ENCODE results near the gene FAAP24.
"Not testable (repeated sequence)": the region's sequence is repeated elsewhere in the genome, so short reads cannot be mapped to it uniquely, and the experiment has no call there.

The FAAP24 gene

DNA sequence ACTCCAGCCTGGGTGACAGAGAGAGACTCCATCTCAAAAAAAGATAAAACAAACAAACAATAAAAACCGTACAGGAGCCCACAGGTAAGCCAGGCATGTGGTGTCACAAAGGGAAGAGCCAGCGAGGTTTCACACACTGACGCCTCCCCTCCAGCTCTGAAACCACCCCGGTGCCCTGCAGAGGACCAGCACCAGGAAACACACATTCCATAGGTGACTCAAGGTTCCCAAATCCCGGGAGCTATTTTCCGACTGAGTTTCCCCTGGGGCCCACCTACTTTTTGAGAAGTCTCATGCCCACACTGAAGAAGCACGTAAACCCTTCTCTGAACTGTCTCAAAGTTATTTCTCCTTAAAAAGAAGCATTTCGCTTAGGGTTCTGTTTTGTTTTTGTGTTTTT lies 52.4 kb downstream of the FAAP24 start:
- no peaks in the 10 kb centered on the region for H3K36me3 ChIP-seq
- H3K27ac ChIP-seq, result no peak overlapping the region
- no peak overlapping the region for H3K4me3 ChIP-seq (ENCODE audit: low read depth in 1 of 2, low read length in 1 of 2)
- H3K9me3 ChIP-seq, result no peaks in the 10 kb centered on the region
- H3K27me3 ChIP-seq, result peaks cover 10% of the 10 kb centered on the region
- H3K4me1 ChIP-seq (ENCODE audit: control insufficient read depth in 1 of 2, insufficient read depth in 1 of 2, low read depth in 1 of 2, low read length in 1 of 2), result no peaks in the 10 kb centered on the region
- TF ChIP-seq, protein P1, sequence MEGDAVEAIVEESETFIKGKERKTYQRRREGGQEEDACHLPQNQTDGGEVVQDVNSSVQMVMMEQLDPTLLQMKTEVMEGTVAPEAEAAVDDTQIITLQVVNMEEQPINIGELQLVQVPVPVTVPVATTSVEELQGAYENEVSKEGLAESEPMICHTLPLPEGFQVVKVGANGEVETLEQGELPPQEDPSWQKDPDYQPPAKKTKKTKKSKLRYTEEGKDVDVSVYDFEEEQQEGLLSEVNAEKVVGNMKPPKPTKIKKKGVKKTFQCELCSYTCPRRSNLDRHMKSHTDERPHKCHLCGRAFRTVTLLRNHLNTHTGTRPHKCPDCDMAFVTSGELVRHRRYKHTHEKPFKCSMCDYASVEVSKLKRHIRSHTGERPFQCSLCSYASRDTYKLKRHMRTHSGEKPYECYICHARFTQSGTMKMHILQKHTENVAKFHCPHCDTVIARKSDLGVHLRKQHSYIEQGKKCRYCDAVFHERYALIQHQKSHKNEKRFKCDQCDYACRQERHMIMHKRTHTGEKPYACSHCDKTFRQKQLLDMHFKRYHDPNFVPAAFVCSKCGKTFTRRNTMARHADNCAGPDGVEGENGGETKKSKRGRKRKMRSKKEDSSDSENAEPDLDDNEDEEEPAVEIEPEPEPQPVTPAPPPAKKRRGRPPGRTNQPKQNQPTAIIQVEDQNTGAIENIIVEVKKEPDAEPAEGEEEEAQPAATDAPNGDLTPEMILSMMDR (IDR thresholded peaks at IDR 0.05), result no peak

DNA sequence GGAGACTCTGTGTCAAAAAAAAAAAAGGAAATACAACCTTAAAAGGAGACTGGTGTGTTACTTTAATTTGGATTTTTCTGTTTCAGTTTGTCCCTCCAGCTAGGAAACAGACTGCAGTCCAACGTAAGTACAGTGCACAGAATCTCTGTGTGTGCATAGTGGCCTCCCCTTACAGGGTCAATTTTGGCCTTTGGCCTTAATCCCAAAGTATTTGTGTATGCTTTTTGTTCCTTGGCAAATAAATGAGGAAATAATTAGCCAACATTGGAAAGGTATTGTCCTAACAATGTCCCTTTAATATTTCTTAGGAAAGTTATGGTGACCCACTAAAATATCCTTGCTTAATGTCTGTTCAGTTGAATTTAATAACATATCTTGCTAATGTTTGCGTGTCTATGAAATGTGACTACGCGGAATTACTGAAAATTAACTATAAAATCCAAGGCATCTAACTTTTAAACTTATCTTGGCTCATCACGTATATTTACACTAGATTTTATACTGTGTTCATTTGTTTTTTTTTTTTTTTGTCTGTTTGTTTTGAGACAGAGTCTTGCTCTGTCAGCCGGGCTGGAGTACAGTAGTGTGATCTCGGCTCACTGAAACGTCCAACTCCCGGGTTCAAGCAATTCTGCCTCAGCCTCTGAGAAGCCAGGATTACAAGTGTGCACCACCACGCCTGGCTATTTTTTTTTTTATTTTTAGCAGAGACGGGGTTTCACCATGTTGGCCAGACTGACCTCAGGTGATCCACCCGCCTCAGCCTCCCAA lies 53.6 kb downstream of the FAAP24 start:
- H3K36me3 ChIP-seq; H3K4me3 ChIP-seq (ENCODE audit: low read depth in 1 of 2, low read length in 1 of 2); H3K27ac ChIP-seq; H3K9me3 ChIP-seq; H3K4me1 ChIP-seq (ENCODE audit: control insufficient read depth in 1 of 2, insufficient read depth in 1 of 2, low read depth in 1 of 2, low read length in 1 of 2): not testable (repeated sequence)
- H3K27me3 ChIP-seq, result peaks cover 10% of the 10 kb centered on the region

DNA sequence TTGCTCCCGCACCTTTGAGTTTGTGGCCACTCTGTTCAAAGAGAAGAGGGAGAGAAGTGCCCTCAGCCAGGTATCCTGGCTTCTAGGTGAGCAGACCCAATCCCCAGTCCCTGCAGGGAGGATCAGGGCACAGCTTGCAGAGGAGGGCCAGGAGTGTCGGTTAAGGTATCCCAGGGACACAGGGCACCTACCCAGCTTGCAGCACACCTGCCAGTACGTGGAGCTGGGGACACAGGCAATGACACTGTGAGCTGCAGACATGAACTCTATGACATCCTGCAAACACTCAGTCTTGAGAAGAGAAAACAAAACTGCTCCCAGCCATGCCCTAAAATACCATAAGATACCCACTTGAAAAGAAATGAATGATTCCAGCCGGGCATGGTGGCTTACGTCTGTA lies 54.6 kb downstream of the FAAP24 start:
- H3K27ac ChIP-seq; H3K4me1 ChIP-seq (ENCODE audit: control insufficient read depth in 1 of 2, insufficient read depth in 1 of 2, low read depth in 1 of 2, low read length in 1 of 2); H3K36me3 ChIP-seq; H3K4me3 ChIP-seq (ENCODE audit: low read depth in 1 of 2, low read length in 1 of 2); H3K9me3 ChIP-seq: not testable (repeated sequence)
- peaks cover 10% of the 10 kb centered on the region for H3K27me3 ChIP-seq
